Left lobe of liver (tissue), 2 donors: ENCODE data around the gene NMNAT2. TPM values are rescaled to one million over a fixed set of nuclear protein-coding genes. Genes with fewer than 3 reads are reported as not detected.
"Not testable (repeated sequence)": the region's sequence is repeated elsewhere in the genome, so short reads cannot be mapped to it uniquely, and the experiment has no call there.

Source experiments
- ATAC-seq: fragments of 200-7000 bp; cut with Tn5 transposase; one replicate; pipeline ENCODE4 v1.9.1; 2020; ENCODE audit warnings: mild to moderate bottlenecking, moderate library complexity
- DNase-seq: peaks from one replicate; pipeline ENCODE4 v3.0.0-alpha.2; 2020; ENCODE audit warnings: low spot score
- total RNA-seq: library from RNA; stranded (reverse); gene quantifications from one replicate; pipeline ENCODE4 v1.2.1, GENCODE V29; 2021
- donor health status: DM: no; HTN: no; CAD: no; lungs with moderate emphysema.
- donor health status: DM: no; HTN: yes; CAD: no.

The NMNAT2 gene
- 0.03 TPM for total RNA-seq

GRCh38 chr1:183417772-183418491, at the start of gene NMNAT2:
TSS of gene NMNAT2 (minus strand) at chr1:183418380. CDS start at chr1:183418267, 113 bp downstream.
- DNase-seq (no peak), ATAC-seq (no peak)

GRCh38 chr1:183467687-183468086, 49.5 kb upstream of the NMNAT2 start:
- no peak for ATAC-seq
- DNase-seq: no peak

- no peak for DNase-seq
- no peak for ATAC-seq
Measured at GRCh38 chr1:183466781-183467180, 48.6 kb upstream of the NMNAT2 start.

- no peak for ATAC-seq
- DNase-seq: no peak
Measured at GRCh38 chr1:183463566-183463965, 45.4 kb upstream of the NMNAT2 start.

GRCh38 chr1:183461350-183461749, 43.2 kb upstream of the NMNAT2 start:
- DNase-seq (no peak), ATAC-seq (peak; percentile 16)

- DNase-seq: no peak
- peak; percentile 85 for ATAC-seq
Measured at GRCh38 chr1:183460596-183460995, 42.4 kb upstream of the NMNAT2 start.

GRCh38 chr1:183457449-183457848, 39.3 kb upstream of the NMNAT2 start:
- DNase-seq (no peak), ATAC-seq (peak; percentile 60)

GRCh38 chr1:183456826-183457225, 38.6 kb upstream of the NMNAT2 start:
- ATAC-seq (no peak), DNase-seq (no peak)

GRCh38 chr1:183454377-183454776, 36.2 kb upstream of the NMNAT2 start:
- ATAC-seq: no peak
- DNase-seq: no peak

- DNase-seq (no peak), ATAC-seq (no peak)
Measured at GRCh38 chr1:183450093-183450492, 31.9 kb upstream of the NMNAT2 start.

GRCh38 chr1:183449223-183449770, 31.1 kb upstream of the NMNAT2 start:
- ATAC-seq (no peak), DNase-seq (no peak)

- DNase-seq (no peak), ATAC-seq (no peak)
Measured at GRCh38 chr1:183444243-183444642, 26.1 kb upstream of the NMNAT2 start.

GRCh38 chr1:183443466-183443865, 25.3 kb upstream of the NMNAT2 start:
- ATAC-seq (no peak), DNase-seq (no peak)

- DNase-seq: no peak
- ATAC-seq: no peak
Measured at GRCh38 chr1:183443011-183443410, 24.8 kb upstream of the NMNAT2 start.

GRCh38 chr1:183438060-183438459, 19.9 kb upstream of the NMNAT2 start:
- DNase-seq (no peak), ATAC-seq (no peak)

- no peak for DNase-seq
- peak; percentile 19 for ATAC-seq
Measured at GRCh38 chr1:183435497-183435896, 17.3 kb upstream of the NMNAT2 start.

- ATAC-seq (no peak), DNase-seq (no peak)
Measured at GRCh38 chr1:183433703-183434102, 15.5 kb upstream of the NMNAT2 start.

GRCh38 chr1:183432548-183432875, 14.3 kb upstream of the NMNAT2 start:
- no peak for ATAC-seq
- no peak for DNase-seq

GRCh38 chr1:183431840-183432547, 13.8 kb upstream of the NMNAT2 start:
- ATAC-seq: no peak
- DNase-seq: no peak

GRCh38 chr1:183427591-183427990, 9.4 kb upstream of the NMNAT2 start:
- not testable (repeated sequence) for ATAC-seq, DNase-seq

- ATAC-seq: no peak
- DNase-seq: no peak
Measured at GRCh38 chr1:183424691-183425090, 6.5 kb upstream of the NMNAT2 start.

GRCh38 chr1:183423541-183423940, 5.4 kb upstream of the NMNAT2 start:
- no peak for ATAC-seq
- DNase-seq: no peak
